HEK293 (cell line): ENCODE data around the gene ASTN2.

Source experiments
- CTCF ChIA-PET: fragments of 350-600 bp; formaldehyde crosslinking; extraction: SDS; loops from one replicate; lab custom pipeline; 2021; ENCODE audit warnings: antibody characterized with exemption; lab: Yijun Ruan, JAX
- POLR2A ChIA-PET: fragments of 300-600 bp; formaldehyde crosslinking; extraction: SDS; loops from one replicate; lab custom pipeline; 2020; ENCODE audit warnings: antibody characterized with exemption, inconsistent platforms; lab: Yijun Ruan, JAX
- H3K27ac ChIP-seq: fragments of 200-500 bp; sonication (Bioruptor generic); 2 replicates; pipeline ENCODE4 v1.5.1; 2014; ENCODE audit warnings: low read depth, low read length, control low read depth, inconsistent platforms; ENCODE audit errors: extremely low read depth
- H3K36me3 ChIP-seq, 2 experiments: fragments of 200-500 bp in 1 of 2; sonication (Bioruptor generic) in 1 of 2; 1 replicate in 1 of 2; 2 replicates in 1 of 2; pipeline ENCODE4 v1.5.1; 2014 to 2017; ENCODE audit warnings: inconsistent platforms in 2 of 2, low read length in 2 of 2; ENCODE audit not compliant: control insufficient read depth in 2 of 2, insufficient read depth in 1 of 2
- H3K4me1 ChIP-seq: fragments of 200-500 bp; sonication (Bioruptor generic); 2 replicates; pipeline ENCODE4 v1.5.1; 2014; ENCODE audit warnings: mild to moderate bottlenecking, low read length, inconsistent platforms; ENCODE audit not compliant: control insufficient read depth, insufficient read depth
- H3K4me3 ChIP-seq: 2 replicates; pipeline ENCODE4 v1.5.1; 2011; ENCODE audit warnings: low read depth, mild to moderate bottlenecking, control low read depth, low read length, moderate library complexity
- H3K9me3 ChIP-seq: fragments of 200-500 bp; sonication (Bioruptor generic); 2 replicates; pipeline ENCODE4 v1.5.1; 2014; ENCODE audit warnings: low read depth, low read length, inconsistent platforms; ENCODE audit not compliant: control insufficient read depth, insufficient read depth
- SP2 ChIP-seq: fragments of 450-650 bp; formaldehyde crosslinking; IDR thresholded peaks from 2 replicates; pipeline ENCODE4 v1.5.1; 2016; ENCODE audit warnings: missing biosample characterization, missing genetic modification characterization
- ZNF133 ChIP-seq: fragments of 450-650 bp; formaldehyde crosslinking; IDR thresholded peaks from 2 replicates; pipeline ENCODE4 v1.5.1; 2016; ENCODE audit warnings: missing biosample characterization, missing genetic modification characterization
- ZNF18 ChIP-seq: fragments of 450-650 bp; formaldehyde crosslinking; IDR thresholded peaks from 2 replicates; pipeline ENCODE4 v1.5.1; 2016; ENCODE audit warnings: missing biosample characterization, missing genetic modification characterization
- ZNF280C ChIP-seq: fragments of 450-650 bp; formaldehyde crosslinking; IDR thresholded peaks from 2 replicates; pipeline ENCODE4 v1.5.1; 2016; ENCODE audit warnings: missing biosample characterization, missing genetic modification characterization
- ZNF324 ChIP-seq: fragments of 450-650 bp; formaldehyde crosslinking; IDR thresholded peaks from 2 replicates; pipeline ENCODE4 v1.5.1; 2016; ENCODE audit warnings: missing biosample characterization, missing genetic modification characterization
- ZNF449 ChIP-seq: fragments of 450-650 bp; formaldehyde crosslinking; IDR thresholded peaks from 2 replicates; pipeline ENCODE4 v1.5.1; 2017; ENCODE audit warnings: missing biosample characterization, mild to moderate bottlenecking, missing genetic modification characterization, moderate library complexity
- ZNF514 ChIP-seq: fragments of 450-650 bp; formaldehyde crosslinking; IDR thresholded peaks from 2 replicates; pipeline ENCODE4 v1.5.1; 2016; ENCODE audit warnings: missing biosample characterization, missing genetic modification characterization
- ZNF561 ChIP-seq: fragments of 450-650 bp; IDR thresholded peaks from 2 replicates; pipeline ENCODE4 v1.5.1; 2018; ENCODE audit warnings: missing biosample characterization, missing genetic modification characterization, borderline replicate concordance
- ZNF830 ChIP-seq: fragments of 450-650 bp; IDR thresholded peaks from 2 replicates; pipeline ENCODE4 v1.5.0; 2018; ENCODE audit warnings: missing biosample characterization, missing genetic modification characterization, low read depth, mild to moderate bottlenecking, moderate library complexity
- TF ChIP-seq, protein P1 (sequence below): fragments of 450-650 bp; formaldehyde crosslinking; IDR thresholded peaks from 2 replicates; pipeline ENCODE4 v1.5.0; 2017; ENCODE audit warnings: missing biosample characterization, missing genetic modification characterization, borderline replicate concordance
- TF ChIP-seq, protein P2 (sequence below): fragments of 450-650 bp; formaldehyde crosslinking; IDR thresholded peaks from 2 replicates; pipeline ENCODE4 v1.5.1; 2016; ENCODE audit warnings: missing biosample characterization, missing genetic modification characterization
- TF ChIP-seq, protein P3 (sequence below): fragments of 450-650 bp; formaldehyde crosslinking; IDR thresholded peaks from 2 replicates; pipeline ENCODE4 v1.5.1; 2016; ENCODE audit warnings: missing biosample characterization, missing genetic modification characterization
- TF ChIP-seq, protein P4 (sequence below): fragments of 450-650 bp; formaldehyde crosslinking; IDR thresholded peaks from 2 replicates; pipeline ENCODE4 v1.5.1; 2017; ENCODE audit warnings: missing biosample characterization, missing genetic modification characterization

Gene ASTN2

DNA sequence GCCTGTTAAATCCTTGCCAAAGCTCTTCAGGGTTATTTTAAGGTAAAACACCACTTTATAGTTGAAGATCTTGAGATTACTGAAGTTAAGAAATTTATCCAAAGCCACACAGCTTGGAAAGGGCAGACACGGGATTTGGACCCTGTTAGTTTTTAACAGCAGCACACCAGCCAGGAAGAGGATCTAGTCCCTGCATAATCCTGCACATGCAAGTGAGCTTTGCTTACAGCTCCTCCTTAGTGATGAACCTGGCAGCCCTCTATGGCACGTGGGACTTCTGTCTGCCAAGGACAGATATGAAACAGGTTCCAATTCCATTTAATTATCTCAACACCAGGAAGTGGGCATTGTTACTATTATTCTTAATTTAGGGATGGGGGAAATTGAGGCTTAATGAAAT, 619.0 kb downstream of the ASTN2 start (continued):
- TF ChIP-seq, protein P1, sequence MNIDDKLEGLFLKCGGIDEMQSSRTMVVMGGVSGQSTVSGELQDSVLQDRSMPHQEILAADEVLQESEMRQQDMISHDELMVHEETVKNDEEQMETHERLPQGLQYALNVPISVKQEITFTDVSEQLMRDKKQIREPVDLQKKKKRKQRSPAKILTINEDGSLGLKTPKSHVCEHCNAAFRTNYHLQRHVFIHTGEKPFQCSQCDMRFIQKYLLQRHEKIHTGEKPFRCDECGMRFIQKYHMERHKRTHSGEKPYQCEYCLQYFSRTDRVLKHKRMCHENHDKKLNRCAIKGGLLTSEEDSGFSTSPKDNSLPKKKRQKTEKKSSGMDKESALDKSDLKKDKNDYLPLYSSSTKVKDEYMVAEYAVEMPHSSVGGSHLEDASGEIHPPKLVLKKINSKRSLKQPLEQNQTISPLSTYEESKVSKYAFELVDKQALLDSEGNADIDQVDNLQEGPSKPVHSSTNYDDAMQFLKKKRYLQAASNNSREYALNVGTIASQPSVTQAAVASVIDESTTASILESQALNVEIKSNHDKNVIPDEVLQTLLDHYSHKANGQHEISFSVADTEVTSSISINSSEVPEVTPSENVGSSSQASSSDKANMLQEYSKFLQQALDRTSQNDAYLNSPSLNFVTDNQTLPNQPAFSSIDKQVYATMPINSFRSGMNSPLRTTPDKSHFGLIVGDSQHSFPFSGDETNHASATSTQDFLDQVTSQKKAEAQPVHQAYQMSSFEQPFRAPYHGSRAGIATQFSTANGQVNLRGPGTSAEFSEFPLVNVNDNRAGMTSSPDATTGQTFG (tag by site-specific recombination) = no peak
- TF ChIP-seq, protein P2, sequence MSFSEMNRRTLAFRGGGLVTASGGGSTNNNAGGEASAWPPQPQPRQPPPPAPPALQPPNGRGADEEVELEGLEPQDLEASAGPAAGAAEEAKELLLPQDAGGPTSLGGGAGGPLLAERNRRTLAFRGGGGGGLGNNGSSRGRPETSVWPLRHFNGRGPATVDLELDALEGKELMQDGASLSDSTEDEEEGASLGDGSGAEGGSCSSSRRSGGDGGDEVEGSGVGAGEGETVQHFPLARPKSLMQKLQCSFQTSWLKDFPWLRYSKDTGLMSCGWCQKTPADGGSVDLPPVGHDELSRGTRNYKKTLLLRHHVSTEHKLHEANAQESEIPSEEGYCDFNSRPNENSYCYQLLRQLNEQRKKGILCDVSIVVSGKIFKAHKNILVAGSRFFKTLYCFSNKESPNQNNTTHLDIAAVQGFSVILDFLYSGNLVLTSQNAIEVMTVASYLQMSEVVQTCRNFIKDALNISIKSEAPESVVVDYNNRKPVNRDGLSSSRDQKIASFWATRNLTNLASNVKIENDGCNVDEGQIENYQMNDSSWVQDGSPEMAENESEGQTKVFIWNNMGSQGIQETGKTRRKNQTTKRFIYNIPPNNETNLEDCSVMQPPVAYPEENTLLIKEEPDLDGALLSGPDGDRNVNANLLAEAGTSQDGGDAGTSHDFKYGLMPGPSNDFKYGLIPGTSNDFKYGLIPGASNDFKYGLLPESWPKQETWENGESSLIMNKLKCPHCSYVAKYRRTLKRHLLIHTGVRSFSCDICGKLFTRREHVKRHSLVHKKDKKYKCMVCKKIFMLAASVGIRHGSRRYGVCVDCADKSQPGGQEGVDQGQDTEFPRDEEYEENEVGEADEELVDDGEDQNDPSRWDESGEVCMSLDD (tag by site-specific recombination) = no peak
- TF ChIP-seq ZNF324 (tag by site-specific recombination) (no peak), ZNF830 (tag by site-specific recombination) (no peak)

DNA sequence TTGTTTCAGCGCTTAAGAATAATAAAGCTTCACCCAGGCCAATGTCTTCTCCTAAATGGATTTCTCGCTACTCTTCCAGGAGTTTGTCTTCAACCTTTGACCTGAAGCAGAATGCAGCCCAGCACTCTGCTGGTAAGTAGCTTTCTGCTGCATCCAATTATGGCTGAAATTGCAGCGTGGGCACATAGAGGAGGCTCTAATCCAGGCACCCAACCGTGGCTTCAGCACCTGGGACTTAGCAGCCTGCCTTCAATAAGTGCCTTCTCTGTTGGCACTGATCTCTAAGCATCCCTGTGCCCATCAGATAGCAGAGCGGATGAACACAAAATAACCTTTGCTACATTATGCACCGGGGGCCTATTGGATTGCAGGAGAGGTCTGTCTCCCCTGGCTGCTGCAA, 622.6 kb downstream of the ASTN2 start:
- CTCF ChIA-PET = no interaction called here
- Histone ChIP-seq H3K27ac (no peak overlapping the region), H3K4me3 (no peak overlapping the region)
- TF ChIP-seq ZNF449 (tag by site-specific recombination) (no peak), ZNF133 (tag by site-specific recombination) (no peak), ZNF280C (no peak), ZNF561 (no peak), ZNF514 (no peak), ZNF18 (no peak), SP2 (tag by site-specific recombination) (no peak), ZNF324 (tag by site-specific recombination) (no peak)
- TF ChIP-seq, protein P3, sequence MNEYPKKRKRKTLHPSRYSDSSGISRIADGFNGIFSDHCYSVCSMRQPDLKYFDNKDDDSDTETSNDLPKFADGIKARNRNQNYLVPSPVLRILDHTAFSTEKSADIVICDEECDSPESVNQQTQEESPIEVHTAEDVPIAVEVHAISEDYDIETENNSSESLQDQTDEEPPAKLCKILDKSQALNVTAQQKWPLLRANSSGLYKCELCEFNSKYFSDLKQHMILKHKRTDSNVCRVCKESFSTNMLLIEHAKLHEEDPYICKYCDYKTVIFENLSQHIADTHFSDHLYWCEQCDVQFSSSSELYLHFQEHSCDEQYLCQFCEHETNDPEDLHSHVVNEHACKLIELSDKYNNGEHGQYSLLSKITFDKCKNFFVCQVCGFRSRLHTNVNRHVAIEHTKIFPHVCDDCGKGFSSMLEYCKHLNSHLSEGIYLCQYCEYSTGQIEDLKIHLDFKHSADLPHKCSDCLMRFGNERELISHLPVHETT (tag by site-specific recombination) = no peak
- TF ChIP-seq, protein P4, sequence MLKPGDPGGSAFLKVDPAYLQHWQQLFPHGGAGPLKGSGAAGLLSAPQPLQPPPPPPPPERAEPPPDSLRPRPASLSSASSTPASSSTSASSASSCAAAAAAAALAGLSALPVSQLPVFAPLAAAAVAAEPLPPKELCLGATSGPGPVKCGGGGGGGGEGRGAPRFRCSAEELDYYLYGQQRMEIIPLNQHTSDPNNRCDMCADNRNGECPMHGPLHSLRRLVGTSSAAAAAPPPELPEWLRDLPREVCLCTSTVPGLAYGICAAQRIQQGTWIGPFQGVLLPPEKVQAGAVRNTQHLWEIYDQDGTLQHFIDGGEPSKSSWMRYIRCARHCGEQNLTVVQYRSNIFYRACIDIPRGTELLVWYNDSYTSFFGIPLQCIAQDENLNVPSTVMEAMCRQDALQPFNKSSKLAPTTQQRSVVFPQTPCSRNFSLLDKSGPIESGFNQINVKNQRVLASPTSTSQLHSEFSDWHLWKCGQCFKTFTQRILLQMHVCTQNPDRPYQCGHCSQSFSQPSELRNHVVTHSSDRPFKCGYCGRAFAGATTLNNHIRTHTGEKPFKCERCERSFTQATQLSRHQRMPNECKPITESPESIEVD (tag by site-specific recombination) = no peak
- TF ChIP-seq, all 188 proteins: peak for 0
- H3K4me1 ChIP-seq = no peaks in the 10 kb centered on the region; the same call in 1 of the 2 replicates
- POLR2A ChIA-PET = no interaction called here
- no peaks in the 10 kb centered on the region for H3K9me3 ChIP-seq
- H3K36me3 ChIP-seq = no peaks in the 10 kb centered on the region
